Tibial nerve (tissue), 4 donors: ENCODE data around the gene TMEM200B. TPM values are rescaled to one million over a fixed set of nuclear protein-coding genes. Genes with fewer than 3 reads are reported as not detected.

Source experiments
- DNase-seq, 2 donors: peaks; one replicate each; pipeline ENCODE4 v3.0.0-alpha.2; 2019; ENCODE audit warnings: low spot score in 2 of 2
- H3K27ac ChIP-seq, 4 donors: fragments of 200-600 bp; sonication (generic) in 3 of 4; one replicate each; pipeline ENCODE4 v1.5.1; 2017 to 2019; ENCODE audit warnings: mild to moderate bottlenecking in 1 of 4
- H3K27me3 ChIP-seq, 2 donors: fragments of 200-600 bp; sonication (generic) in 1 of 2; one replicate each; pipeline versions ENCODE4 v1.5.1 to v1.6.0; 2017 to 2019
- H3K36me3 ChIP-seq, 3 donors: fragments of 200-600 bp; sonication (generic); one replicate each; pipeline ENCODE4 v1.5.1; 2018 to 2019
- H3K4me1 ChIP-seq, 4 donors: fragments of 200-600 bp; sonication (generic) in 3 of 4; one replicate each; pipeline ENCODE4 v1.5.1; 2017 to 2019
- H3K4me3 ChIP-seq, 4 donors: fragments of 200-600 bp; sonication (generic) in 3 of 4; one replicate each; pipeline ENCODE4 v1.5.1; 2017 to 2019; ENCODE audit warnings: mild to moderate bottlenecking in 1 of 4, moderate library complexity in 1 of 4
- H3K9me3 ChIP-seq, 4 donors: fragments of 200-600 bp; sonication (generic) in 3 of 4; one replicate each; pipeline ENCODE4 v1.5.1; 2017 to 2019
- CTCF ChIP-seq, 5 experiments: fragments of 200-600 bp in 3 of 5; fragments of 450-650 bp in 2 of 5; sonication (generic) in 3 of 5; IDR thresholded peaks; one replicate each; pipeline ENCODE4 v1.5.1; 2016 to 2019; ENCODE audit warnings: antibody characterized with exemption in 5 of 5, mild to moderate bottlenecking in 3 of 5, moderate library complexity in 2 of 5
- EP300 ChIP-seq, 2 donors: sonication (generic); formaldehyde crosslinking; IDR thresholded peaks; one replicate each; pipeline ENCODE4 v1.6.1; 2017; ENCODE audit warnings: antibody characterized with exemption in 2 of 2, mild to moderate bottlenecking in 1 of 2
- POLR2A ChIP-seq, 2 donors: fragments of 450-650 bp; IDR thresholded peaks; one replicate each; pipeline ENCODE4 v1.6.1; 2017; ENCODE audit warnings: antibody characterized with exemption in 2 of 2, mild to moderate bottlenecking in 2 of 2, moderate library complexity in 2 of 2
- WGBS, 2 donors: methylation state at CpG; one replicate each; pipeline ENCODE4 v1.1.5; 2018; 5-methylcytosine and 5-hydroxymethylcytosine counted together
- total RNA-seq, 4 donors: library from RNA; depleted of rRNA; stranded (reverse); fragments of >200 nt; gene quantifications; one replicate each; pipeline ENCODE4 v1.1.0, GENCODE V29; 2016

The TMEM200B gene
- total RNA-seq, 4 donors from 2014 or later, result 16.1 to 27.7 (median 22.6) TPM

DNA sequence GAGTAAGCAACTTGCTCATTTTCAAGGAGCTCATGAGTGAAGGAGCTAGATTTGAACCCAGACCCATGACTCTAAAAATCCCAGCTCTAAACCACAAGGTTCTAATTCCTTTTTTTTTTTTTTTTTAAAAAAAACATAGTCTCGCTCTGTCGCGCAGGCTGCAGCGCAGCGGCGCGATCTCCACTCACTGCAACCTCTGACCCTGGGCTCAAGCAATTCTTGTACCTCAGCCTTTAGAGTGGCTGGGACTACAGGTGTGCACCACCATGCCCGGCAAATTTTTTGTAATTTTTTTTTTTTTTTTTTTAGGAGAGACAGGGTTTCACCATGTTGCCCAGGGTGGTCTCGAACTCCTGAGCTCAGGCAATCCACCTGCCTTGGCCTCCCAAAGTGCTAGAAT is 44.2 kb upstream of the TMEM200B start:
- Histone ChIP-seq H3K36me3 (peaks cover 0 to 38% (median 11%) of the 10 kb centered on the region in 3 donors), H3K27me3 (no peaks in the 10 kb centered on the region)
- TF ChIP-seq POLR2A (IDR thresholded peaks at IDR 0.05) (no peak), EP300 (IDR thresholded peaks at IDR 0.05) (no peak), CTCF (IDR thresholded peaks at IDR 0.05) (no peak)

GRCh38 chr1:29166291-29166878 is 42.7 kb upstream of the TMEM200B start:
- Histone ChIP-seq H3K27ac (no peak overlapping the region), H3K9me3 (no peaks in the 10 kb centered on the region), H3K36me3 (peaks cover 0 to 33% (median 11%) of the 10 kb centered on the region in 3 donors), H3K4me1 (peaks cover 0 to 86% (median 22%) of the 10 kb centered on the region in 4 donors), H3K27me3 (no peaks in the 10 kb centered on the region), H3K4me3 (no peak overlapping the region)
- TF ChIP-seq CTCF (IDR thresholded peaks at IDR 0.05) (no peak), POLR2A (IDR thresholded peaks at IDR 0.05) (no peak), EP300 (IDR thresholded peaks at IDR 0.05) (no peak)
- WGBS, 2 donors, result 49 to 64% methylated on average over 9 of the region's 9 CpGs
- DNase-seq, result no peak

More for the DNA sequence above, 44.2 kb upstream of the TMEM200B start:
- no peak overlapping the region for H3K27ac ChIP-seq
- H3K9me3 ChIP-seq, result no peaks in the 10 kb centered on the region
- 97 to 98% methylated on average over 9 of the region's 9 CpGs for WGBS, 2 donors
- peaks cover 0 to 84% (median 28%) of the 10 kb centered on the region in 4 donors for H3K4me1 ChIP-seq
- H3K4me3 ChIP-seq, result no peak overlapping the region
- DNase-seq, result no peak

GRCh38 chr1:29164588-29164987 is 40.9 kb upstream of the TMEM200B start:
- Histone ChIP-seq H3K4me3 (no peak overlapping the region), H3K27ac (no peak overlapping the region), H3K36me3 (peaks cover 0 to 43% (median 11%) of the 10 kb centered on the region in 3 donors), H3K9me3 (no peaks in the 10 kb centered on the region), H3K4me1 (peaks cover 0 to 85% (median 9%) of the 10 kb centered on the region in 4 donors), H3K27me3 (no peaks in the 10 kb centered on the region)
- TF ChIP-seq CTCF (IDR thresholded peaks at IDR 0.05) (no peak), POLR2A (IDR thresholded peaks at IDR 0.05) (no peak), EP300 (IDR thresholded peaks at IDR 0.05) (no peak)
- no peak for DNase-seq
- 72 to 78% methylated on average over 4 of the region's 4 CpGs for WGBS, 2 donors

GRCh38 chr1:29162476-29163138 is 38.9 kb upstream of the TMEM200B start:
- Histone ChIP-seq H3K27me3 (no peaks in the 10 kb centered on the region), H3K9me3 (no peaks in the 10 kb centered on the region), H3K4me3 (no peak overlapping the region), H3K4me1 (peaks cover 0 to 81% (median 8%) of the 10 kb centered on the region in 4 donors), H3K27ac (no peak overlapping the region), H3K36me3 (peaks cover 0 to 58% (median 18%) of the 10 kb centered on the region in 3 donors)
- 69 to 73% methylated on average over 9 of the region's 9 CpGs for WGBS, 2 donors
- no peak for DNase-seq
- TF ChIP-seq POLR2A (IDR thresholded peaks at IDR 0.05) (no peak), CTCF (IDR thresholded peaks at IDR 0.05) (no peak), EP300 (IDR thresholded peaks at IDR 0.05) (no peak)

- H3K9me3 ChIP-seq, result no peaks in the 10 kb centered on the region
- 67% methylated on average over 4 of the region's 4 CpGs for WGBS, 2 donors
- no peaks in the 10 kb centered on the region for H3K27me3 ChIP-seq
- no peak for DNase-seq
- H3K4me3 ChIP-seq, result no peak overlapping the region
- H3K4me1 ChIP-seq, result peaks cover 0 to 81% (median 8%) of the 10 kb centered on the region in 4 donors
- TF ChIP-seq POLR2A (IDR thresholded peaks at IDR 0.05), result no peak
- TF ChIP-seq EP300 (IDR thresholded peaks at IDR 0.05), result no peak
- no peak for TF ChIP-seq CTCF (IDR thresholded peaks at IDR 0.05)
- H3K27ac ChIP-seq, result no peak overlapping the region
- H3K36me3 ChIP-seq, result peaks cover 0 to 56% (median 18%) of the 10 kb centered on the region in 3 donors
Measured at GRCh38 chr1:29162025-29162424, 38.3 kb upstream of the TMEM200B start.
